ENCODE results near the gene ATF7IP.

DNA sequence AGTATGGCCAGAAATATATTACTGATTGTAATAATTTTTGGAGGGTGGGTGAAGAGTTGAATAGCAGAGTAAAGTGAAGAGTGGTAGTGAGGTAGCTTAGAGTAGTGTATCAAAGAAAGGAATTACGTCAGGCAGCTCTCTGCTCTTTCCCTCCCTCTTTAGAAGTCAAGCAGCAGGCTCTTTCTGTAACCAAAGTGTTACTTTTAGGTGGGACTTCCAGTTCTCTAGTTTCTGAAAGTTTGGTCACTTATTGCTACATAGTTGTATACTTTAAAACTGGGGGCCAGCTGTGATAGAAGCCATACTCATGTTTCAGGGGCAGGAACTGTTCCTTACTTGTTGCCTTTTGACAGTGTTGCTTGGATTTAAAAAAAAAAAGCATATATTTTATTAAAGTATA is 30.6 kb downstream of the ATF7IP start:
- TF ChIP-seq POLR2A (IDR thresholded peaks at IDR 0.05), result no peak
- TF ChIP-seq, protein P1, sequence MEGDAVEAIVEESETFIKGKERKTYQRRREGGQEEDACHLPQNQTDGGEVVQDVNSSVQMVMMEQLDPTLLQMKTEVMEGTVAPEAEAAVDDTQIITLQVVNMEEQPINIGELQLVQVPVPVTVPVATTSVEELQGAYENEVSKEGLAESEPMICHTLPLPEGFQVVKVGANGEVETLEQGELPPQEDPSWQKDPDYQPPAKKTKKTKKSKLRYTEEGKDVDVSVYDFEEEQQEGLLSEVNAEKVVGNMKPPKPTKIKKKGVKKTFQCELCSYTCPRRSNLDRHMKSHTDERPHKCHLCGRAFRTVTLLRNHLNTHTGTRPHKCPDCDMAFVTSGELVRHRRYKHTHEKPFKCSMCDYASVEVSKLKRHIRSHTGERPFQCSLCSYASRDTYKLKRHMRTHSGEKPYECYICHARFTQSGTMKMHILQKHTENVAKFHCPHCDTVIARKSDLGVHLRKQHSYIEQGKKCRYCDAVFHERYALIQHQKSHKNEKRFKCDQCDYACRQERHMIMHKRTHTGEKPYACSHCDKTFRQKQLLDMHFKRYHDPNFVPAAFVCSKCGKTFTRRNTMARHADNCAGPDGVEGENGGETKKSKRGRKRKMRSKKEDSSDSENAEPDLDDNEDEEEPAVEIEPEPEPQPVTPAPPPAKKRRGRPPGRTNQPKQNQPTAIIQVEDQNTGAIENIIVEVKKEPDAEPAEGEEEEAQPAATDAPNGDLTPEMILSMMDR (IDR thresholded peaks at IDR 0.05), result no peak

Measured in vagina (tissue), 2 donors.